ENCODE results near the gene EML3. TPM values are rescaled to one million over a fixed set of nuclear protein-coding genes. Genes with fewer than 3 reads are reported as not detected.
A peak's percentile ranks its signal among the peaks of the same experiment; 100 is the strongest.

EML3 gene
- total RNA-seq, 1 donor from 2014 or later, result 4.0 TPM

DNA sequence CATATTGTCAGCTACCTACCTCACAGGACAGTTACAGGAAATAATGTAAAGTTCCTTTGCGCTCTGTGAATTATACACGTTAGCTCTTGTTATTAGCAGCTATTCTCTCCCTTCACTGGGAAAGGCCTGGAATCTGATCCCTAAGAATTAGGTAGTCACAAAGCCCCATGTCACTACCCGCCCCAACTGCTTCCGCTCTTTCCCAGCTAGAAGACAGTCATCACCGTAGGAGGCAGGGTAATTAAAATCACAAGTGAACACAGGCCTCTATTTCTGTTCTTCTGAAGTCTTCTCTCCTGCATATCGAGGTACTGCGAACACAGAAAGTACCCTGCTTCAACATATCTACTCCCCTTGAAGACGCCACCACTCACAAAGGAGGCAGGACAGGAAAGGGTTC, 53.4 kb downstream of the EML3 start:
- H3K4me3 Mint-ChIP-seq, result no peak overlapping the region
- H3K27me3 Mint-ChIP-seq (ENCODE audit: insufficient read depth, low read depth), result peaks cover 4% of the 10 kb centered on the region
- H3K36me3 Mint-ChIP-seq, result peaks cover 32% of the 10 kb centered on the region
- peak overlapping the region; percentile 70 for H3K27ac ChIP-seq
- H3K4me1 Mint-ChIP-seq, result peaks cover 41% of the 10 kb centered on the region
- no peaks in the 10 kb centered on the region for H3K9me3 ChIP-seq (ENCODE audit: low read depth)
- no peak overlapping the region for H3K9ac ChIP-seq
- no peak overlapping the region for H3K4me2 ChIP-seq
- TF ChIP-seq EZH2 (IDR thresholded peaks at IDR 0.05) (no peak), EZH2phosphoT487 (IDR thresholded peaks at IDR 0.05) (no peak)
- TF ChIP-seq, protein P1, sequence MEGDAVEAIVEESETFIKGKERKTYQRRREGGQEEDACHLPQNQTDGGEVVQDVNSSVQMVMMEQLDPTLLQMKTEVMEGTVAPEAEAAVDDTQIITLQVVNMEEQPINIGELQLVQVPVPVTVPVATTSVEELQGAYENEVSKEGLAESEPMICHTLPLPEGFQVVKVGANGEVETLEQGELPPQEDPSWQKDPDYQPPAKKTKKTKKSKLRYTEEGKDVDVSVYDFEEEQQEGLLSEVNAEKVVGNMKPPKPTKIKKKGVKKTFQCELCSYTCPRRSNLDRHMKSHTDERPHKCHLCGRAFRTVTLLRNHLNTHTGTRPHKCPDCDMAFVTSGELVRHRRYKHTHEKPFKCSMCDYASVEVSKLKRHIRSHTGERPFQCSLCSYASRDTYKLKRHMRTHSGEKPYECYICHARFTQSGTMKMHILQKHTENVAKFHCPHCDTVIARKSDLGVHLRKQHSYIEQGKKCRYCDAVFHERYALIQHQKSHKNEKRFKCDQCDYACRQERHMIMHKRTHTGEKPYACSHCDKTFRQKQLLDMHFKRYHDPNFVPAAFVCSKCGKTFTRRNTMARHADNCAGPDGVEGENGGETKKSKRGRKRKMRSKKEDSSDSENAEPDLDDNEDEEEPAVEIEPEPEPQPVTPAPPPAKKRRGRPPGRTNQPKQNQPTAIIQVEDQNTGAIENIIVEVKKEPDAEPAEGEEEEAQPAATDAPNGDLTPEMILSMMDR (IDR thresholded peaks at IDR 0.05), result no peak
- peaks cover 50% of the 10 kb centered on the region for H3K4me1 ChIP-seq
- peaks cover 90% of the 10 kb centered on the region for H3F3A ChIP-seq (ENCODE audit: low read depth)
- no peak overlapping the region for H3K27ac Mint-ChIP-seq
- H3K27me3 ChIP-seq, result no peaks in the 10 kb centered on the region
- no peaks in the 10 kb centered on the region for H3K9me3 Mint-ChIP-seq
- DNase-seq (ENCODE audit: low spot score), result peak; percentile 18
- H3K79me2 ChIP-seq (ENCODE audit: low read depth), result peaks cover 40% of the 10 kb centered on the region
- no peak overlapping the region for H2AFZ ChIP-seq (replicated peaks)
- no peak overlapping the region for H3K4me3 ChIP-seq
- peaks cover 10% of the 10 kb centered on the region for H3K36me3 ChIP-seq
- H4K20me1 ChIP-seq (ENCODE audit: low read depth), result peaks cover 58% of the 10 kb centered on the region

DNA sequence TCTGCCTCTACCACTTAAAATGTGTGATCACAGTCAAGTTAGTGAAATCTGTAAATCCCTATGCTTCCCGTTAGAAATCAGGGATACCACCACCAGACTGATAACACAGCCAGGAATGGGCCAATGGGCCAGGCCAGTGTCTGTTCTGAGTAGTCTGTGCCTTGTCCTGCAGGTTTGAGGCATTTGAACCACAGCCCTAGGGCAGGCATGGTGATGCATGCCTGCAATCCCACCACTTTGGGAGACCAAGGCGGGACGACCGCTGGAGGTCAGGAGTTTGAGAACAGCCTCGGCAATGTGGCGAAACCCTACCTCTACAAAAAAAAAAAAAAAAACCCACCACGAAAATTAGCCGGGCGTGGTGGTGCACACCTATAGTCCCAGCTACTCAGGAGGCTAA, 53.9 kb downstream of the EML3 start:
- Histone ChIP-seq H4K20me1 (ENCODE audit: low read depth) (peaks cover 54% of the 10 kb centered on the region), H3K4me2 (no peak overlapping the region), H3K9me3 (ENCODE audit: low read depth) (no peaks in the 10 kb centered on the region), H3K4me3 (no peak overlapping the region), H3F3A (ENCODE audit: low read depth) (peaks cover 92% of the 10 kb centered on the region), H3K79me2 (ENCODE audit: low read depth) (peaks cover 36% of the 10 kb centered on the region), H3K36me3 (peaks cover 10% of the 10 kb centered on the region), H3K27ac (peak overlapping the region; percentile 70), H3K27me3 (no peaks in the 10 kb centered on the region), H3K9ac (no peak overlapping the region), H3K4me1 (peaks cover 56% of the 10 kb centered on the region), H2AFZ (replicated peaks) (no peak overlapping the region)
- TF ChIP-seq EZH2phosphoT487 (IDR thresholded peaks at IDR 0.05) (no peak), EZH2 (IDR thresholded peaks at IDR 0.05) (no peak)
- TF ChIP-seq, protein P1 (IDR thresholded peaks at IDR 0.05), result no peak
- Mint-ChIP-seq H3K4me3 (no peak overlapping the region), H3K9me3 (no peaks in the 10 kb centered on the region), H3K27ac (no peak overlapping the region), H3K27me3 (ENCODE audit: insufficient read depth, low read depth) (peaks cover 4% of the 10 kb centered on the region), H3K4me1 (peaks cover 47% of the 10 kb centered on the region), H3K36me3 (peaks cover 29% of the 10 kb centered on the region)
- no peak for DNase-seq (ENCODE audit: low spot score)

DNA sequence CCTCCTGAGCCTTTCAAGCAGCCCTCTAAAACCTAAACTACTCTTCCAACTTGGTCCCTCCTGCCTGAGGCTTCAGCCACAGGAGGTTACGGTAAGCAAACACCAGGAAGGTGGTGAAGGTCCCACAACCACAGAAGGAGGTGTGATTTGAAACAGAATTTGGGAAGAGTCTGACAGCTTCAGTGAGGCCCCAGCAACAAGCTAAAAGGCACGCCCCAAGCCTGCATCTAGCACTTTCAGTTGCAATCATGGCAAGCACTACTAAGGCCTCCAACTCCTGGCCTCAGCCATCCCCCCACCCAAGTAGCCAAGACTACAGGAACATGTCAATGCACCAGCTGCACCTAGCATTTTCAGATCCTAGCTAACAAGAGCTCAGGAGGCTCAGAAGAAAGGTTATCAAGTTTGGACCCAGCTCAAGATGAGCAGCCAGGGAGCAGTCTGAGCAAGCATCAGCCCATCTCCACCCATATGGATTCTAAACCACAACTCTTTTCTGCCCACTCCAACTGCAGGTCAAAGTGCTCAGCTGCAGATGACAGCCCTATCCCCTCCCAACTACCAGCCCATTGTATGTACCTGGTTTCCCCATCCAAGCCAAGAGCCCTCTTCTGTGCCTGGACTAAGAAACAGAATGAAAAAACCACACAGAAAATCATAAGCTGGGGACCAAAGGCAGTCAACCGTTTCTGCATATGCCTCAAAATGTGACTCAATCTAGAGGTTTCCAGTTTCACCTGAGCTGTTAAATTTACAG, 55.5 kb downstream of the EML3 start:
- H2AFZ ChIP-seq (replicated peaks), result no peak overlapping the region
- no peaks in the 10 kb centered on the region for H3K9me3 ChIP-seq (ENCODE audit: low read depth)
- H3K9me3 Mint-ChIP-seq, result no peaks in the 10 kb centered on the region
- H3K27me3 ChIP-seq, result no peaks in the 10 kb centered on the region
- H3K4me1 Mint-ChIP-seq, result peaks cover 61% of the 10 kb centered on the region
- peaks cover 25% of the 10 kb centered on the region for H3K36me3 Mint-ChIP-seq
- no peak overlapping the region for H3K4me3 ChIP-seq
- no peak overlapping the region for H3K9ac ChIP-seq
- peaks cover 10% of the 10 kb centered on the region for H3K36me3 ChIP-seq
- peak overlapping the region; percentile 12 for H3K4me3 Mint-ChIP-seq
- peak overlapping the region; percentile 71 for H3K27ac ChIP-seq
- peaks cover 3% of the 10 kb centered on the region for H3K27me3 Mint-ChIP-seq (ENCODE audit: insufficient read depth, low read depth)
- peaks cover 20% of the 10 kb centered on the region for H3K79me2 ChIP-seq (ENCODE audit: low read depth)
- peak overlapping the region; percentile 96 for H3K27ac Mint-ChIP-seq
- H3K4me2 ChIP-seq, result no peak overlapping the region
- no peak for DNase-seq (ENCODE audit: low spot score)
- peaks cover 92% of the 10 kb centered on the region for H3F3A ChIP-seq (ENCODE audit: low read depth)
- TF ChIP-seq, protein P1 (IDR thresholded peaks at IDR 0.05), result no peak
- TF ChIP-seq EZH2phosphoT487 (IDR thresholded peaks at IDR 0.05) (no peak), EZH2 (IDR thresholded peaks at IDR 0.05) (no peak)
- peaks cover 62% of the 10 kb centered on the region for H3K4me1 ChIP-seq
- peaks cover 38% of the 10 kb centered on the region for H4K20me1 ChIP-seq (ENCODE audit: low read depth)
